NCI-H345 treated with DMSO at 0.1 percent for 48 hours (cell line): ENCODE results near the gene OSTN.
"Not testable (repeated sequence)": the region's sequence is repeated elsewhere in the genome, so short reads cannot be mapped to it uniquely, and the experiment has no call there.

Source experiments
- DNase-seq: peaks from one replicate; lab custom pipeline; 2025; ENCODE audit not compliant: unreplicated experiment; lab: John Stamatoyannopoulos, UW

The OSTN gene

GRCh38 chr3:191234216-191234615, 35.2 kb downstream of the OSTN start:
- no peak for DNase-seq

- DNase-seq = no peak
Observed at GRCh38 chr3:191235331-191236314, 36.6 kb downstream of the OSTN start.

GRCh38 chr3:191236646-191237045, 37.6 kb downstream of the OSTN start:
- no peak for DNase-seq

GRCh38 chr3:191237047-191237882, 38.2 kb downstream of the OSTN start:
- DNase-seq = no peak

- DNase-seq = no peak
Observed at GRCh38 chr3:191238321-191238817, 39.3 kb downstream of the OSTN start.

DNA sequence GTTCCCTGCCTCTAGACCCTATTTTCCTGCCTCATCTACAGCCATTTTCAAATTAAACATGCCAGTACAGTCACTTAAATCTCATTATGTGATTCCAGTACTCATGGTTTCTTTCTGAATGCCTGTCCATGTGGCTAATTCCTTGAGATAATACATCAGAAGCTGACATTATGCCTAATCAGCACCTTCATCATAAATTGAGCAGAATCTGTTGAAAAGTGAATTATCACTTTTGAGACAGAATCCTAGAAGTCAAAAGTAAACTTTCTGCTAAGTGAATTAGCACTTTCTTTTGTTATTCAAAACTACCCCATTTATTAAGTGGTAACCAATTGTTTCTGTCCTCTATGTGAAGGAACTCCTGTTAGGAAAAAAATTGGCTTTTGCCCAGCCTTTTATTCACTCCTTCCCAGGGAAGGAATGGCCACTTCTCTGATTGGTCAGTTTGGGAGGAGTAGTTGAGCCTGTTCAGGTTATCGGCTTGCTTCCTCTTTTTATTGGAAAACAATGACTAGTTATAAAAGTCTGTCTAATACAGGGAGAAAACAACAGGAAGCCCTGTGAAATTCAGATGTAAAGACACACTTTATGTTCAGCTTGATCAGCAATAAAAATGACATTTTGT, 40.5 kb downstream of the OSTN start:
- no peak for DNase-seq

DNA sequence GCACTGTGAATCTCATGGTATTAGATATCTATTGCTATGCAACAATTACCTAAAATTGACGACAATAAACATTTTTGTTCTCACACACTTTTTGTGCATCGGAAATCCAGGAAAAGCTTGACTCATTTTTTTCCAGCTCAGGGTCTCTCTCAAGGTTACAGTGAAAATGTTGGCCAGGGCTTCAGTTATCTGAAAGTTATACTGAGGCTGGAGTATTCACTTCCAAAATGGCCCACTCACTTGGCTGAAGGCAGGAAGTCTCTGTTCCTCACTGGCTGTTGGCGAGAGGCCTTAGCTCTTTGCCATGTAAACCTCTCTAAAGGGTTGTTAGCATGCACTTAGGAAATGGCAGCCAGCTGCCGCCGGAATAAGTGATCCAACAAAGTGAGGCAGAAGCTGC, 41.4 kb downstream of the OSTN start:
- no peak for DNase-seq

GRCh38 chr3:191244242-191244867, 45.3 kb downstream of the OSTN start:
- no peak for DNase-seq

DNA sequence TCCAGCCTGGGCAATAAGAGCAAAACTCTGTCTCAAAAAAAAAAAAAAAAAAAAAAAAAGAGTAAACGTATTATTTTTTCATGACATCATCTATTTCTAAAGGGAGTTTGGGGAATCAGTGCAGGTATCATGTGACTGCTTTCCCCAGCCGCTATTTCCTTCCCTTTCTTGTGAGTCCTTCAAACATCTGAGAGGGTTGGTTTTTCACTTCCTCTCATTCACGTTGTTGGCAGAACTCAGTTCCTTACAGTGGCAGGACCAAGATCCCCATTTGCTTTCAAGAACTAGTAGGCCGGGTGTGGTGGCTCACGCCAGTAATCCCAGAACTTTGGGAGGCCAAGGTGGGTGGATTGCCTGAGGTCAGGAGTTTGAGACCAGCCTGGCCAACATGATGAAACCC, 47.0 kb downstream of the OSTN start:
- not testable (repeated sequence) for DNase-seq

GRCh38 chr3:191246630-191247029, 47.6 kb downstream of the OSTN start:
- DNase-seq = no peak

GRCh38 chr3:191253089-191253799, 54.2 kb downstream of the OSTN start:
- DNase-seq = no peak

DNA sequence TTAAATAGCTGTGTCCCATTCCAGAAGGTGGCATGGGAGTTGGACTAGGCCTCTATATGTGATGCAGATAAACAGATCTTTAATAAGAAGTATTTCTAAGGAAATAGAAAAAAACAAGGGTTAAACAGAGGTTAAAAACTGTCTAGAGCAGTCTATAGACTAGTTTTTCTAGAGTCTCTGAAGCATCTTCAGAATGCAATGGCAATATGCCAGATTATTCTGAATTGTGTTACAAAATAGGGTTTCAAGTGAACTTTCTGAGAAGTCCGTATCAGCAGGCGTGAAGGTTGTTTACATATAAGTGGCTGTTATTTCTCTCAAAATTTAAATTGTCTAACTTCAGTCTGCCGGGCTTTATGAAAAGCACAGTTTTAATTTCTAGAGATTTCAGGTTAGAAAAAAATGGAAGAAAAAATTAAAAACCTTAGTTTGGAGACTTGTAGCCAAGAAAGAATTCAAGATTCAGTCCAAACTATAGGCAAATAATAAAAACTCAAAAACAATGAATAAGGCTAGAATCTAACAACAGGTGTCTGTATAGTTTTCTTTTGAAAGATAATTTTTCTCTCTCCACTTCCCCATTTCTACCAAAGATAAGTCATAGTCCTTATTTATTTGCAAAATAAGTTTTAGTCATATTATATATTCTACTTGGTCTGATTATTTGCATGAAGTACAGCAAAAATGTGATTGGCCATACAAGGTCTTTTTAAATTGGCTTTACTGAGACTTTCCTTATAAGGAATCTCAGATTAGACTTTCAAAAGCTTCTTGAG, 55.2 kb downstream of the OSTN start:
- DNase-seq = no peak

DNA sequence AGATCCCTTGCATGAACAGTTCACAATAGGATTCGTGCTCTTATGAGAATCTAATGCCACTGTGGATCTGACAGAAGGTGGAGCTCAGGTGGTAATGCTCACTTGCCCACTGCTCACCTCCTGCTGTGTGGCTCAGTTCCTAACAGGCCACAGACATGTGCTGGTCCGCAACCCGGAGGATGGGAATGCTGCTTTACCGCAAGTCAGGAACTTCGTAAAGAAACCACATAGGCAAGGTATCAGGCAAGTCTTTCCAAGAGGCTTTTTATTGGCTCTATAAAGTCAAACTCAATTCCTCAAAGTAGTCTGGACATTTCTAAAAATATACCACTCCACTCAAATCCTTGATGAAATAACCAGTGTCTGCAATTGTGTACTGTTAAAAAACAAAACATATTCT, 56.1 kb downstream of the OSTN start:
- no peak for DNase-seq

DNA sequence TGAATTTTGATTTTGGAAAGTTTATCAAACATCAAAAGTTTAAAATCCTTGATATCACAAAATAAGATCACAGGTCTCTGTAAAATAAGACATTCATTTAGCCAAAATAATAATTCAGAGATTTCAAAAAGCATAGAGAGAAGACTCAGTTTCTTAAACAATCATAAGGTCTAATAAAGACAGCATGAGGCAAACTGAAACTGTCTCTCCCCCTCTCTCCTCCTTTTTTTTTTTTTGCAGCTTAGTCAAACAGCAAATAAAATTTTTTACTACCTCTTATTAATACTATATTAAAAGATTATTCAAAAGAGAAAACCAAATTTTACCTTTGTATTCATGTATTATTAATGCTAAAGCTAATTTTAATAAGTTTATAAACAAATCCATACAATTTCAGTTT, 57.4 kb downstream of the OSTN start:
- no peak for DNase-seq

DNA sequence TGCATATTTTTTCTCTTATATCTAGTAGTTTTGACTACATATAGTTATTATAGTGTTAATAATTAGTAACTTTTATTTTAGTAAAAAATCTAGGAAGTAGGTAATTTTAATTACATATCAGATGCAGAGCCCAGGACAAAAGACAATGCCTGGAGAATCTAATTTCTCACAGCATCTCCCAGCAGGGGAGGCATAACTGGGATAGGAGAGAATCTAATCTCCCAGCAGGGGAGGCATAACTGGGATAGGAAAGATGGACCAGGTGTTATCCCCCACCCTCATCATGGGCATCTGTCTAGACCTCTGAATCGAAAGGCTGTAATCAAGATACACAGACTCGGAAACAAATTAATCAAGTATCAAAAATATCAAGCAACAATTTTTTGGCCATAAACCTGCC, 58.2 kb downstream of the OSTN start:
- DNase-seq = no peak

DNA sequence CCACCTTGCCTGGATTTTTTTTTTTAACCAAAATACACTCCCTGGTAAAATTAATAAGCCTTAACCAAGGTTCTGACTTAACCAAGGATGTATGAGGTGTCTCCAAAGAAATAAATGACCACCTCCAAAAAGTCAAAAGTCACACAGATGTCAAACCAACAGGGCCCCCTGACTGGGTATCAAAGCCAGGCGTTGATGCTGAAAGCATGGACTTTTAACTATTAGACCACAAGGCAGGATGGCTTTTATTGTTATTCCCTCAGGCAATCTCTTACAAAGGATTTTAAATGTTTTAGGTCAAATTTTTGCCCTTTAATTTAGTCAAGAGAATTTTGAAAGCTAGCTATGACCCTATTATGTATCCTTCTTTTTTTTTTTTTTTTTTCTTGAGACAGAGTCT, 60.4 kb downstream of the OSTN start:
- DNase-seq = no peak

DNA sequence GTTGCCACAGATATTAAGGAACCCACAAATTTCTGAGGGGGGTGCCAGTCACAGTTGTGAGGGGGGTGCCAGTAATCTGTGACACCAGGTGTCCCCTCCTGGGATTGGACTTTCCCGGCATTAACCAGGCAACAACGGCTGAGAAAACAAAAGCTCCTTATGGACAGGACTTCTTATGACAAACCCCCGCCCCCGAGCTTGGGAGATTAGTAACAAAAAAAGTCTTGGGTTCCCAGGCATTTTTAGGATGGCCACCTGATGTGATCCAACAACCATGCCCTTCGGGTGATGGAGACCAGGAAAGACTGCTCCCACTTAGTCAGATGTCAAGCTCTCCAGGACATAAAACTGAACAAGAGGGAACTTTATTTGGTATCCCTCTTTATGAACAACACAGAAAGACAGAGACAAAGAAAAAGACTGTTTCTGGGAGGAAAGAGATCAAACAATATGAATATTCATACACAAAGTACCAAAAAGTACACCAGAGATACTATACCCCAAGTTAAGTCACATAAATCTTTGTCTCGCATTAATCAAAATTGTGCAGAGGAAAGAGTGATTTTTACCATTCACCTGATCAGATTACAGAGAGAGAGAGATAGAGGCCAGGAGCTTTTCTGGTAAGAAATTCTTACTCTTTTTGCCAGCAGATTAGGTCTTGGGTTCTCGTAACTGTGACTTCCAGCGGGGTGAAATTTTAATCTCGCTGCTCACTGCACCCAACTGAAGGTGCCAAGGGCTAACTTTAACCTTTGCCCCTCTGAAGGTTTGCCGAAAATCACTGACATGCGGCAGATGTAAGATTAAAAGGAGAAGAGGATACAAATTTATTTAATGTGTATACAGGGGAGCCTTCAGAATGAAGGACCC, 61.6 kb downstream of the OSTN start:
- no peak for DNase-seq

DNA sequence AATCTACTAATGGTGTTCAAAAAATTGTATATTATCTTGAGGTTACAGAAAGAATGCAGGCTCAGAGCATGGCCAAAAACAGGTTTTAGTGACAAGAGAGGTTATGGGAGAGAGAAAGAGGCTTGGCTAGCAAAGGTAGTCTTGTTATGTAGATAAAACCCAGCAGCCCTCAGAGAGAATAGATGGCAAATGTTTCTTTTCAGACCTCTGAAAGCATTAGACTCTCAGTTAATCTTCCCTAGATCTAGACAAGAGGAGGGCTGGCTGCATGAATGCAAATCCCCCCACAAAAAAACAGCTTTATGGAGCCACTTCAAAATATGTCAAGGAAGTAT, 62.2 kb downstream of the OSTN start:
- DNase-seq = no peak

DNA sequence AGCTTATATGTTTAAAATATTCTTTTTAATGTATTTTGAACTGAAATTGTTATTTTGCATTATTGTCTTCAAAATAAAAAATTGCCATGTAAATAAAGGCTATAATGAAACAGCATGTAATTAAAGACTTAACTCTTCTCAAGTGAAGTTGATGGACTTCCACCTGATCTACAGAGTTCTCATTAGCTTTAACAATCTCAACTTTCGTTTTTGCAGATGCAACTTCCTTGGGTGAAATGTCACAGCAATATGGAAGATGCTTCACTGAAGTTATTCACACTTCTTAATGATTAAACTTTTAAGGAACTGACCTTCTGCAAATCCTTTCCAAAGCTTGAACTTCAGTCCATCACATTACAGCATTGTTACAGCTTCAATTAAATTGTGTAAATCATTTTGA, 63.6 kb downstream of the OSTN start:
- DNase-seq = no peak
